CD4-positive, alpha-beta memory T cell (primary cell): Measurements from ENCODE around the gene ZNF280C. TPM values are rescaled to one million over a fixed set of nuclear protein-coding genes. Genes with fewer than 3 reads are reported as not detected.
"Not testable (repeated sequence)": the region's sequence is repeated elsewhere in the genome, so short reads cannot be mapped to it uniquely, and the experiment has no call there.

Experiments
- CTCF ChIA-PET: fragments of 350-600 bp; sonication (Branson Sonifier 250); formaldehyde crosslinking; loops from one replicate; lab custom pipeline; 2021; ENCODE audit warnings: inconsistent platforms; ENCODE audit not compliant: partially characterized antibody; lab: Charles Lee
- POLR2A ChIA-PET: fragments of 350-600 bp; sonication (Branson Sonifier 250); formaldehyde crosslinking; loops from one replicate; lab custom pipeline; 2021; ENCODE audit not compliant: partially characterized antibody; lab: Charles Lee
- DNase-seq, 5 donors: peaks; one replicate each; pipeline versions ENCODE4 v3.0.0 to v3.0.0-alpha.2; 2020 to 2022; ENCODE audit warnings: mixed read lengths in 1 of 5
- H3K27ac ChIP-seq: one replicate; pipeline ENCODE4 v1.7.0; 2013; ENCODE audit warnings: low read depth, low read length
- H3K27me3 ChIP-seq: 2 replicates; pipeline ENCODE4 v1.7.0; 2013; ENCODE audit warnings: mild to moderate bottlenecking, low read length, moderate library complexity; ENCODE audit not compliant: insufficient read depth
- H3K36me3 ChIP-seq: 2 replicates; pipeline ENCODE4 v1.7.0; 2013; ENCODE audit warnings: mild to moderate bottlenecking, low read length, moderate library complexity; ENCODE audit not compliant: insufficient read depth
- H3K4me1 ChIP-seq: 2 replicates; pipeline ENCODE4 v1.7.0; 2013; ENCODE audit warnings: mild to moderate bottlenecking, low read length, moderate library complexity; ENCODE audit not compliant: insufficient read depth
- H3K4me3 ChIP-seq, 2 donors: one replicate each; pipeline ENCODE4 v1.7.0; 2013; ENCODE audit warnings: low read length in 2 of 2, mild to moderate bottlenecking in 1 of 2
- H3K9me3 ChIP-seq, 2 donors: one replicate each; pipeline ENCODE4 v1.7.0; 2013; ENCODE audit warnings: low read length in 2 of 2, control low read depth in 1 of 2; ENCODE audit not compliant: control insufficient read depth in 1 of 2
- H3K27ac Mint-ChIP-seq, 7 donors: one replicate each; pipeline ENCODE4 v1.8.0; 2020 to 2021; ENCODE audit warnings: mixed read lengths in 7 of 7, mild to moderate bottlenecking in 6 of 7, inconsistent platforms in 3 of 7, moderate library complexity in 3 of 7
- H3K27me3 Mint-ChIP-seq, 2 donors: one replicate each; pipeline ENCODE4 v1.8.0; 2020 to 2021; ENCODE audit warnings: mixed read lengths in 2 of 2
- H3K36me3 Mint-ChIP-seq, 2 donors: one replicate each; pipeline ENCODE4 v1.8.0; 2020 to 2021; ENCODE audit warnings: mixed read lengths in 2 of 2, inconsistent platforms in 1 of 2, mild to moderate bottlenecking in 1 of 2
- H3K4me1 Mint-ChIP-seq, 4 donors: one replicate each; pipeline ENCODE4 v1.8.0; 2020 to 2021; ENCODE audit warnings: mixed read lengths in 4 of 4, mild to moderate bottlenecking in 1 of 4
- H3K4me3 Mint-ChIP-seq, 8 donors: one replicate each; pipeline ENCODE4 v1.8.0; 2020 to 2021; ENCODE audit warnings: mixed read lengths in 8 of 8, mild to moderate bottlenecking in 7 of 8, moderate library complexity in 6 of 8, inconsistent platforms in 3 of 8
- H3K9me3 Mint-ChIP-seq, 8 donors: one replicate each; pipeline ENCODE4 v1.8.0; 2020 to 2021; ENCODE audit warnings: mixed read lengths in 8 of 8, mild to moderate bottlenecking in 5 of 8, inconsistent platforms in 3 of 8, moderate library complexity in 1 of 8
- intact Hi-C: fragments of 100-400 bp; cut with micrococcal nuclease; formaldehyde crosslinking; loops from one replicate; pipeline ENCODE4 v1.15.1; 2023
- polyA plus RNA-seq, 2 donors: library from polyadenylated mRNA; unstranded; fragments of 300-500 nt; fragmentation: Illumina TruSeq; gene quantifications; one replicate each; pipeline ENCODE4 v1.2.3, GENCODE V29; 2021
- total RNA-seq, 2 experiments: library from RNA; stranded (reverse); gene quantifications; one replicate each; pipeline ENCODE4 v1.2.3, GENCODE V29; 2021

ZNF280C gene
- total and polyA plus RNA-seq, 4 experiments from 2014 or later: 2.1 to 4.9 (median 3.4) TPM

- H3K4me1 Mint-ChIP-seq, H3K27me3 Mint-ChIP-seq, H3K4me3 ChIP-seq, H3K27ac Mint-ChIP-seq, H3K36me3 ChIP-seq, intact Hi-C loops, H3K9me3 Mint-ChIP-seq, H3K4me3 Mint-ChIP-seq, DNase-seq, H3K27ac ChIP-seq, POLR2A ChIA-PET, H3K27me3 ChIP-seq, H3K9me3 ChIP-seq, H3K4me1 ChIP-seq, CTCF ChIA-PET: not testable (repeated sequence)
- peaks cover 19 to 42% of the 10 kb centered on the region in 2 donors for H3K36me3 Mint-ChIP-seq
Observed at GRCh38 chrX:130231184-130231583, 37.5 kb downstream of the ZNF280C start.

GRCh38 chrX:130228871-130229270, 39.8 kb downstream of the ZNF280C start:
- Histone ChIP-seq H3K4me3 (no peak overlapping the region), H3K27ac (no peak overlapping the region), H3K4me1 (no peaks in the 10 kb centered on the region), H3K9me3 (no peaks in the 10 kb centered on the region), H3K36me3 (no peaks in the 10 kb centered on the region), H3K27me3 (no peaks in the 10 kb centered on the region)
- Mint-ChIP-seq H3K4me1 (no peaks in the 10 kb centered on the region), H3K36me3 (peaks cover 14 to 35% of the 10 kb centered on the region in 2 donors), H3K9me3 (no peaks in the 10 kb centered on the region), H3K27me3 (no peaks in the 10 kb centered on the region), H3K4me3 (no peak overlapping the region), H3K27ac (no peak overlapping the region)
- CTCF ChIA-PET: no interaction called here
- POLR2A ChIA-PET: no interaction called here
- no peak for DNase-seq
- intact Hi-C loops: no loop called here

GRCh38 chrX:130224810-130225209, 43.9 kb downstream of the ZNF280C start:
- no peak for DNase-seq
- ChIA-PET POLR2A (no interaction called here), CTCF (no interaction called here)
- Histone ChIP-seq H3K27me3 (no peaks in the 10 kb centered on the region), H3K36me3 (no peaks in the 10 kb centered on the region), H3K27ac (no peak overlapping the region), H3K4me3 (no peak overlapping the region), H3K9me3 (no peaks in the 10 kb centered on the region), H3K4me1 (no peaks in the 10 kb centered on the region)
- no peak overlapping the region for H3K27ac Mint-ChIP-seq
- H3K27me3 Mint-ChIP-seq: no peaks in the 10 kb centered on the region
- no peaks in the 10 kb centered on the region for H3K9me3 Mint-ChIP-seq
- H3K4me3 Mint-ChIP-seq: no peak overlapping the region
- peaks cover 7 to 23% of the 10 kb centered on the region in 2 donors for H3K36me3 Mint-ChIP-seq
- intact Hi-C loops: no loop called here
- H3K4me1 Mint-ChIP-seq: peaks cover 0 to 2% (median 0%) of the 10 kb centered on the region in 4 donors

GRCh38 chrX:130216320-130216719, 52.4 kb downstream of the ZNF280C start:
- Mint-ChIP-seq H3K4me1 (peaks cover 0 to 9% (median 3%) of the 10 kb centered on the region in 4 donors), H3K27ac (no peak overlapping the region), H3K27me3 (no peaks in the 10 kb centered on the region), H3K36me3 (peaks cover 9 to 30% of the 10 kb centered on the region in 2 donors), H3K4me3 (no peak overlapping the region), H3K9me3 (no peaks in the 10 kb centered on the region)
- no peak overlapping the region for H3K4me3 ChIP-seq
- CTCF ChIA-PET: no interaction called here
- intact Hi-C loops: no loop called here
- no peak overlapping the region for H3K27ac ChIP-seq
- H3K9me3 ChIP-seq: no peaks in the 10 kb centered on the region
- no peaks in the 10 kb centered on the region for H3K4me1 ChIP-seq
- peak in 2 of 5 donors; percentile 2 to 31 for DNase-seq
- no peaks in the 10 kb centered on the region for H3K36me3 ChIP-seq
- POLR2A ChIA-PET: no interaction called here
- no peaks in the 10 kb centered on the region for H3K27me3 ChIP-seq

GRCh38 chrX:130213376-130213775, 55.3 kb downstream of the ZNF280C start:
- intact Hi-C loops: no loop called here
- no peaks in the 10 kb centered on the region for H3K4me1 ChIP-seq
- Mint-ChIP-seq H3K27me3 (no peaks in the 10 kb centered on the region), H3K36me3 (peaks cover 9 to 30% of the 10 kb centered on the region in 2 donors), H3K4me3 (peak overlapping the region in 2 of 8 donors; percentile 6 to 22), H3K9me3 (no peaks in the 10 kb centered on the region), H3K27ac (no peak overlapping the region), H3K4me1 (peaks cover 0 to 5% (median 2%) of the 10 kb centered on the region in 4 donors)
- no peaks in the 10 kb centered on the region for H3K9me3 ChIP-seq
- no peak for DNase-seq
- POLR2A ChIA-PET: no interaction called here
- CTCF ChIA-PET: no interaction called here
- H3K36me3 ChIP-seq: no peaks in the 10 kb centered on the region
- no peak overlapping the region for H3K4me3 ChIP-seq
- no peak overlapping the region for H3K27ac ChIP-seq
- no peaks in the 10 kb centered on the region for H3K27me3 ChIP-seq

GRCh38 chrX:130212371-130212770, 56.3 kb downstream of the ZNF280C start:
- no peaks in the 10 kb centered on the region for H3K9me3 Mint-ChIP-seq
- Histone ChIP-seq H3K4me3 (no peak overlapping the region), H3K36me3 (no peaks in the 10 kb centered on the region), H3K9me3 (no peaks in the 10 kb centered on the region), H3K27ac (no peak overlapping the region), H3K4me1 (no peaks in the 10 kb centered on the region), H3K27me3 (no peaks in the 10 kb centered on the region)
- H3K4me3 Mint-ChIP-seq: peak overlapping the region in 1 of 8 donors; percentile 59
- peaks cover 0 to 5% (median 2%) of the 10 kb centered on the region in 4 donors for H3K4me1 Mint-ChIP-seq
- CTCF ChIA-PET: no interaction called here
- intact Hi-C loops: no loop called here
- H3K27me3 Mint-ChIP-seq: no peaks in the 10 kb centered on the region
- POLR2A ChIA-PET: no interaction called here
- no peak overlapping the region for H3K27ac Mint-ChIP-seq
- H3K36me3 Mint-ChIP-seq: peaks cover 9 to 30% of the 10 kb centered on the region in 2 donors
- no peak for DNase-seq

- peaks cover 0 to 5% (median 2%) of the 10 kb centered on the region in 4 donors for H3K4me1 Mint-ChIP-seq
- Histone ChIP-seq H3K27me3 (no peaks in the 10 kb centered on the region), H3K9me3 (no peaks in the 10 kb centered on the region), H3K4me3 (no peak overlapping the region), H3K27ac (no peak overlapping the region), H3K4me1 (no peaks in the 10 kb centered on the region), H3K36me3 (no peaks in the 10 kb centered on the region)
- peaks cover 9 to 28% of the 10 kb centered on the region in 2 donors for H3K36me3 Mint-ChIP-seq
- POLR2A ChIA-PET: no interaction called here
- H3K27ac Mint-ChIP-seq: no peak overlapping the region
- H3K27me3 Mint-ChIP-seq: no peaks in the 10 kb centered on the region
- no peak for DNase-seq
- CTCF ChIA-PET: no interaction called here
- no peaks in the 10 kb centered on the region for H3K9me3 Mint-ChIP-seq
- H3K4me3 Mint-ChIP-seq: no peak overlapping the region
- intact Hi-C loops: no loop called here
Observed at GRCh38 chrX:130211415-130212186, 57.1 kb downstream of the ZNF280C start.
